ENCODE data around the gene ZNF768. TPM values are rescaled to one million over a fixed set of nuclear protein-coding genes. Genes with fewer than 3 reads are reported as not detected.

The ZNF768 gene
- total and polyA plus RNA-seq, 2 of the 13 experiments (the other 11 are each of a cell fraction or from before 2014, with no cell fraction given): 26.7 to 34.4 TPM

- TF ChIP-seq ZNF512B (CRISPR knock-in tag; IDR thresholded peaks at IDR 0.05; ENCODE audit: borderline replicate concordance) (peak; percentile 69; the same call in 1 of the 2 replicates), CSRNP1 (CRISPR knock-in tag; IDR thresholded peaks at IDR 0.05) (no peak), IKZF4 (CRISPR knock-in tag; IDR thresholded peaks at IDR 0.05; ENCODE audit: borderline replicate concordance, low read depth, not compliant biosample characterization) (no peak), HOXA3 (CRISPR knock-in tag; IDR thresholded peaks at IDR 0.05) (peak; percentile 81), HIVEP1 (CRISPR knock-in tag; IDR thresholded peaks at IDR 0.05) (no peak), HOXA7 (CRISPR knock-in tag; IDR thresholded peaks at IDR 0.05) (no peak), HNRNPUL1 (IDR thresholded peaks at IDR 0.05; ENCODE audit: low read depth, low read length) (no peak), KLF13 (CRISPR knock-in tag; IDR thresholded peaks at IDR 0.05) (no peak), PRDM10 (CRISPR knock-in tag; IDR thresholded peaks at IDR 0.05; ENCODE audit: low read depth) (peak; percentile 67), ZNF792 (CRISPR knock-in tag; IDR thresholded peaks at IDR 0.05) (0 out of 2 replicates have a peak, but pooled peaks have one; percentile 51), ZNF549 (CRISPR knock-in tag; IDR thresholded peaks at IDR 0.05) (no peak), ZSCAN9 (CRISPR knock-in tag; IDR thresholded peaks at IDR 0.05; ENCODE audit: borderline replicate concordance) (peak; percentile 53; the same call in 1 of the 2 replicates), HMG20A (CRISPR knock-in tag; IDR thresholded peaks at IDR 0.05; ENCODE audit: borderline replicate concordance) (peak; percentile 75), TRIM22 (IDR thresholded peaks at IDR 0.05) (no peak), DRAP1 (CRISPR knock-in tag; IDR thresholded peaks at IDR 0.05) (no peak; the same call in 1 of the 2 replicates), REXO4 (CRISPR knock-in tag; IDR thresholded peaks at IDR 0.05; ENCODE audit: borderline replicate concordance) (no peak), HDAC6 (IDR thresholded peaks at IDR 0.05; ENCODE audit: low read depth, low read length) (no peak)
Measured at GRCh38 chr16:30488764-30489605, 37.4 kb downstream of the ZNF768 start (continued).

Measured in HepG2 (cell line).